RKO (cell line): ENCODE results near the gene KAZN.

Experiments used
- DNase-seq: peaks from one replicate; pipeline ENCODE4 v3.0.0-alpha.2; 2016; ENCODE audit warnings: low spot score

KAZN gene

GRCh38 chr1:15011160-15011559 is 412.7 kb downstream of the KAZN start:
- DNase-seq: no peak

DNA sequence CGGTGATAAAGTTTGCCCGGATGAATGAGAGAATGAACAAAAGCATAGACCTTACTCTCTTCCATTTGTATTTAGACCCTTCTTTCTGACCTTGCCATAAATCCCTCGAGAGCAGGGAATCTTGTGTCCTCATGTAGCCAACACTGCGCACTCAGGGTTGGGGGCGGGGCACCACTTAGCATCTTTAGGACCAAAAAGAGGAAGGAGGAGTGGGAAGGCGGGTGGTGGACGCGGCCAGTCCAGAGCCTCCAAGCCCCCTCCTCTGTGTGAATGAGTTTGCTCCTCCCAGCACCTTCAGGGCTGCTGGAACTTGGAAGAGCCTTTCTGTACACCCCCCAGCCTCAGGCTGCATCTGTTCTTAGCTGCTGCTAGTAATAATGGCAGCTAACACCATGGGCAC is 413.2 kb downstream of the KAZN start:
- DNase-seq: no peak

DNA sequence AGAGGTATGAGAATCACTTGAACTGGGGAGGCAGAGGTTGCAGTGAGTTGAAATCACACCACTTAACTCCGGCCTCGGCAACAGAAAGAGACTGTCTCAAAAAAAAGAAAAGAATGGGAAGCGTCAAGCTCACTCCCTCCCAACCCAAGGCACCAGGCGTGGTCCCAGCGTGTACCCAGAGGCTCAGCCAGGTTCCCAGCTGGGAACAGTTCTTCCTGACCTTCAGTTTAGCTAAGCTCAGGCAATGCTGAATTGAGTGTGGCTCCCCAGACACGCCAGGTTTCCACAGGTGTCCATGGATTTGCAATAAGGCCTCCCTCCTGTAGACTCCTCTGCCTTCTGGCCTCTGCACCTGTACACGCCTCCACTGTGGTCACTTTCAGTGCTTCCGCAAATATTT is 414.3 kb downstream of the KAZN start:
- DNase-seq: no peak

DNA sequence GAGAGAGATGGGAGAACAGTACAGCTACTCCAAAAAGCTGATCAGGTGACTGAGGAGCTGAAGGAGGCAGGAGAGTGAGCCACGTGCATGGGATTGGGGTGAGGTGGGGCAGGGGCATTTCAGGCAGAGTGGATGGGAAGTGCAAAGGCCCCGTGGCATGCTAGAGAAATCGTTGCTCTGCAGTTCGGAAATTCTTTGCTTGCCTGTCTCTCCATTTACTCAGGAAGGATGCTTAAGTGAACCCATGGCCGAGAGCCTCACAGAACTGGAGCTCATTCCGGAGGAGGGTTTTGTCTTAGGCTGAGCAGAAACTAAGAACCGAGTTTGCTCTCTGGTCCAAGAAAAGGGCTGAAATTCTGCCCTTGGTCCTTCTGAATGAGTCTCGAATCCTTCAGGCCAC is 415.3 kb downstream of the KAZN start:
- DNase-seq: no peak

GRCh38 chr1:15014516-15014915 is 416.0 kb downstream of the KAZN start:
- DNase-seq: no peak

- no peak for DNase-seq
These were observed 417.5 kb downstream of the KAZN start for GRCh38 chr1:15016001-15016400.

DNA sequence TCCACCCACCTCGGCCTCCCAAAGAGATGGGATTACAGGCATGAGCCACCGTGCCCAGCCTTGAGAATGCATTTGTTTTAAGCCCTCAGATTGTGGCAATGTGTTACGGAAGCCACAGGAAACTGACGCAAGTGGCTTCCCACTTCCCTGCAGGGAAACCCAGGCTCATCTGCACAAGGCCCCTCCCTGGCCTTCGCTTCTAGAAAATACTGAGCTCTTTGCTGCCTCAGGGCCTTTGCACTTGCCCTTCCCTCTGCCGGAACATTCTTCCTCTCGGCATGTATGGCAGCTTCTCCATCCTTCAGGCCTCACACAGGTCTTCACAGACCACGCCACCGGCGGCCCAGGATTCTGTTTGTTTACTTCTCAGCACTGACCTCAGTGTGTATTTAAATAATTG is 418.0 kb downstream of the KAZN start:
- DNase-seq: no peak

DNA sequence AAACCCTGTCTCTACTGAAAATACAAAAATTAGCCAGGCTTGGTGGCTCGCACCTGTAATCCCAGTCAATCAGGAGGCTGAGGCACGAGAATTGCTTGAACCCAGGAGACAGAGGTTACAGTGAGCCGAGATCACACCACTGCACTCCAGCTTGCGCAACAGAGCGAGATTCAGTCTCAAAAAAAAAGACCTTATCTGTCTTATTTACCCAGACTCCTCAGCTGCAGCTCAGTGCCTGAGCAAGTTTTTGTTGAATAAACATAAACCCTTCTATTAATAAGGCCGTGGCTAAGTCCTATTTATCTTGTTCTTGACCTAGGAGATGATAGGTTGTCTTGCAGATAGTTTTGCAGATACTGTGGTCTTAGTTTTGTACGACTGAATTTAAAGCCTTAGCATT is 418.6 kb downstream of the KAZN start:
- DNase-seq: no peak

DNA sequence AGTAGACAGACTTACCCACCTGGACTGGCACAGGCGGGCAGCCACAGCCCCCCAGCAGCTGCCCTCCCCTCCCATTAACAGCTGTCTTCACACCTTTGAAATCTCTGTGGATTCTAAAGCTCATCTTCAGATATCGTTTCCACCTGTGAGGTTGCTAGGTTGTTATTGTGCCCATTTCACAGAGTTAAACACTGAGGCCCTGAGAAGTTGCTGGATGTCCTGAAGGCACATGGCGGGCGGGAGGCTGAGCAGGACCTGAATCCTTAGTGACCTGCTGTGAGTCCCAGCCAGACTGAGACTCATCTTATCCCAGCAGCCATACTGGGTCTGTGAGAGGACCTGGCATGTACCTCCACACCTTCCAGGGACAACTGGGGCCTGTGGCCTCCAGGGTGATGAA is 420.3 kb downstream of the KAZN start:
- DNase-seq: no peak

GRCh38 chr1:15020943-15021745 is 422.7 kb downstream of the KAZN start:
- no peak for DNase-seq

GRCh38 chr1:15022048-15022447 is 423.6 kb downstream of the KAZN start:
- no peak for DNase-seq

DNA sequence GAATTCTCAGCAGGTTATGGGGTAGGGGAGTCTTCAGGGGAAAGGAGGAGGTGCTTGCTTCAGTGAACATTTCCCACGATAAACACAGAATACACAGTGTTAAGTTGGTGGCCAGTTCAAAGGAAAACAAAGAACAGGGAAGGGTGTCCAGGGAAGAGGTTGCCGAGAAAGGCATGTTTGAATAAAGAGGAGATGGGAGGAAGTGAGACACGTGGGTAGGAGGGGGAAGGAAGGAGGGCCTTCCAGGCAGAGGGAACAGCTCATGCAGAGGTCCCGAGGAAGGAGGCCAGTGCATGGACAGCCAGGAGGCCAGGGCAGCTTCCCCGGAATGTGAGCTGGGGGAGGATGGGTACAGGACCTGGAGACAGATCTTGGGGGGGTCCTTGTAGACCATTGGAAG is 424.7 kb downstream of the KAZN start:
- DNase-seq: no peak

- DNase-seq: no peak
These were observed 425.5 kb downstream of the KAZN start for GRCh38 chr1:15023976-15024375.

- no peak for DNase-seq
These were observed 427.6 kb downstream of the KAZN start for GRCh38 chr1:15026117-15026489.

- DNase-seq: peak; percentile 30
These were observed 429.1 kb downstream of the KAZN start for GRCh38 chr1:15027515-15027986.

- DNase-seq: no peak
These were observed 429.6 kb downstream of the KAZN start for GRCh38 chr1:15028102-15028501.

GRCh38 chr1:15028616-15029015 is 430.1 kb downstream of the KAZN start:
- DNase-seq: no peak

DNA sequence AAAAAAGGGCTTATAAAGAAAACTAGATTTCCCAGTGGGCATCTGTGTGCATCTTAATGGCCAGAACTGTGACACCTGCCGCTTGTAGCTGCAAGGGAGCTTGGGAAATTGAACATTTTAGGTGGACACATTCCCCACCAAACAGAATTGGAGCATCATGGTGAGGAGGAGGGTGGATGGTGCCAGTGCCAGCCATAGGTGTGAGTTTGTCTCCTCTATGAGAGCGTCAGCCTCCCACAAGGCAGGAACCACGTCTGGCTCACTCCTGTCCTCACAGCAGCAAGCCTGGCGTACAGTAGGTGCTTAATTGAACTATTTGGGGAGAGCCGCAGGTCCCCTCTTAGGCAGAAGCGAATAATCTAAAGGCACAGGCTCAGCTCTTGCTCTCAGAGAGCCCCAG is 430.6 kb downstream of the KAZN start:
- DNase-seq: no peak

GRCh38 chr1:15029786-15030185 is 431.3 kb downstream of the KAZN start:
- no peak for DNase-seq

- DNase-seq: no peak
These were observed 432.9 kb downstream of the KAZN start for GRCh38 chr1:15031251-15031933.

DNA sequence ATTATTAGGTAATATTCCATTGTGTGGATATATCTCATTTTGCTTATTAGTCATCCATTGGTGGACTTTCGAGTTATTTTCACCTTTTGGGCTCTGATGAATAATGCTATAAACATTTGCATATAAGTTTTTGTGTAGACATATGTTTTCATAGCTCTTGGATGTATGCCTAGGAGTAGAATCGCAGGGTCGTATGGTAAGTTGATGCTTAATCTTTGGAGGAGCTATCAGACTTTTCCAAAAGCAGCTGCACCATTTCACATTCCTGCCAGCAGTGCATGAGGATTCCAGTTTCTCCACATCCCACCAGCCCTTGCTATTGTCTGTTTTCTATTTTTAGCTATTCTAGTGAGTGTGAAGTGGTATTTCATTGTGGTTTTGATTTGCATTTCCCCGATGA is 434.8 kb downstream of the KAZN start:
- DNase-seq: no peak

- DNase-seq: no peak
These were observed 436.2 kb downstream of the KAZN start for GRCh38 chr1:15034656-15035055.

GRCh38 chr1:15035236-15035635 is 436.8 kb downstream of the KAZN start:
- no peak for DNase-seq

DNA sequence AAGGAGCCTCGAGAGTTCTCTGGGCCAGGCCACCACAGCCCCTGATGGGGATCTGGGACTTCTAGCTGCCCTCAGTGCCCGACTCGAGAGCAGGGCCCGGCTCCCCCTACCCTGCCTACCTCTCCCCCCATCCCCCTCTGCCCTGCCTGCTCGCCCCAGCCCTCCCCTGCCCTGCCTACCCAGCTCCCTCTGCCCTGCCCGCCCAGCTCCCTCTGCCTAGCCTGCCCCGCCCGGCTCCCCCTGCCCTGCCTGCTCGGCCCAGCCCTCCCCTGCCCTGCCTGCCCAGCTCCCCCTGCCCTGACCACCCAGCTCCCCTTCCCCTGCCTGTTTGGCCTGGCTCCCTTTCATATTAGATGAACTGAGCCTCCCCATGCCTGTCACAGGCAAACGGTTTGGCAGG is 437.6 kb downstream of the KAZN start:
- no peak for DNase-seq
